A673 (cell line): Measurements from ENCODE around the gene LDLRAD3. TPM values are rescaled to one million over a fixed set of nuclear protein-coding genes. Genes with fewer than 3 reads are reported as not detected.

Source experiments
- BruUV-seq: library from RNA; stranded (reverse); fragments of 400-500 nt; replicated peaks from 2 replicates; lab custom pipeline; 2021; lab: Mats Ljungman, UMichigan
- CTCF ChIA-PET: fragments of 300-600 bp; sonication (Branson Sonifier 250); formaldehyde crosslinking; loops from one replicate; lab custom pipeline; 2022; ENCODE audit warnings: antibody characterized with exemption; lab: Charles Lee
- POLR2A ChIA-PET: fragments of 300-600 bp; sonication (Branson Sonifier 250); formaldehyde crosslinking; loops from one replicate; lab custom pipeline; 2022; ENCODE audit warnings: antibody characterized with exemption; ENCODE audit not compliant: low non-redundant PET; lab: Charles Lee
- DNase-seq: peaks from one replicate; pipeline ENCODE4 v3.0.0-alpha.2; 2015; ENCODE audit warnings: low spot score
- H3K27ac ChIP-seq: fragments of 200-600 bp; sonication (generic); 2 replicates; pipeline ENCODE4 v1.5.1; 2016; ENCODE audit warnings: mixed run types, low read depth, mild to moderate bottlenecking, mixed read lengths, antibody characterized with exemption, low read length; ENCODE audit not compliant: poor library complexity, severe bottlenecking
- H3K27me3 ChIP-seq: fragments of 200-600 bp; sonication (generic); replicated peaks from 2 replicates; pipeline ENCODE4 v1.6.1; 2017; ENCODE audit warnings: mixed run types, low read depth, mild to moderate bottlenecking, mixed read lengths, antibody characterized with exemption, low read length; ENCODE audit not compliant: insufficient read depth, poor library complexity
- H3K36me3 ChIP-seq: fragments of 200-600 bp; sonication (generic); 2 replicates; pipeline ENCODE4 v1.6.1; 2016; ENCODE audit warnings: mixed run types, mild to moderate bottlenecking, mixed read lengths, antibody characterized with exemption, low read length; ENCODE audit not compliant: insufficient read depth, poor library complexity, severe bottlenecking
- H3K4me1 ChIP-seq: fragments of 200-600 bp; sonication (generic); 2 replicates; pipeline ENCODE4 v1.6.1; 2017; ENCODE audit warnings: mixed run types, mild to moderate bottlenecking, mixed read lengths, antibody characterized with exemption, low read length; ENCODE audit not compliant: insufficient read depth, poor library complexity, severe bottlenecking
- H3K4me3 ChIP-seq: fragments of 200-600 bp; sonication (generic); 2 replicates; pipeline ENCODE4 v1.5.1; 2016; ENCODE audit warnings: low read depth, mixed run types, mild to moderate bottlenecking, mixed read lengths, low read length; ENCODE audit not compliant: poor library complexity, severe bottlenecking
- H3K9me3 ChIP-seq: fragments of 200-600 bp; sonication (generic); 2 replicates; pipeline ENCODE4 v1.6.1; 2016; ENCODE audit warnings: mixed run types, low read depth, mild to moderate bottlenecking, mixed read lengths, antibody characterized with exemption, low read length; ENCODE audit not compliant: poor library complexity, severe bottlenecking
- EZH2 ChIP-seq: fragments of 200-600 bp; sonication (generic); IDR thresholded peaks from 2 replicates; pipeline ENCODE4 v1.6.1; 2017; ENCODE audit warnings: borderline replicate concordance, low read depth, mild to moderate bottlenecking, mixed read lengths, antibody characterized with exemption, low read length; ENCODE audit not compliant: poor library complexity, severe bottlenecking
- intact Hi-C: fragments of 100-400 bp; cut with micrococcal nuclease; formaldehyde crosslinking; loops from one replicate; pipeline ENCODE4 v1.10.0; 2022; ENCODE audit not compliant: unreplicated experiment
- total RNA-seq: library from RNA; stranded (reverse); gene quantifications from 2 replicates; pipeline ENCODE4 v1.2.3, GENCODE V29; 2021
- TF ChIP-seq, protein P1 (sequence below): fragments of 300-800, 200-600 bp; sonication (generic); conservative IDR thresholded peaks from 2 replicates; pipeline ENCODE4 v1.5.1; 2017; ENCODE audit warnings: low read depth, mild to moderate bottlenecking, antibody characterized with exemption, low read length, moderate library complexity, mixed read lengths

LDLRAD3 gene
- total RNA-seq, 1 experiment from 2014 or later = 13.1 TPM

DNA sequence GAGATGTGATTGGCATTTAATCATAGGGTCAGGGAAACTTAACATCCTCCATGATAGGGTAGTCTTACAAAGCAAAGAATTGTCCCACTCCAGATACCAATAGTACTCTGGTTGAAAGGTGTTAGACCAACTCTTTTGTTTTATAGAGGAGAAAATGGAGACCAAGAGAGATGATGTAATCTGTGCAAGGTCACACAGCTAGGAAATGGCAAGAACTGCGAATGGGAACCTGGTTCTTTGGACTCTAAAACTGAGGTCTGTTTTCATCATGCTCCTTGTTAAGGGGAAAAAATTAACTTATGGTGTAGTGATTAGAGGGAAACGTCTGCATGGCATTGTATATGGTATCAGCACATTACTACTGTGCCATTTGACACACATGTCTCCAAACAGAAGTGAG is 174.2 kb downstream of the LDLRAD3 start:
- ChIA-PET CTCF (interaction anchor here (1.1 kb wide), 1 partner anchor 14 kb away, joined by 4 read pairs; no protein-coding TSS in a partner anchor), POLR2A (no interaction called here)
- BruUV-seq = no TSS peak
- H3K36me3 ChIP-seq = no peaks in the 10 kb centered on the region
- H3K4me3 ChIP-seq = no peak overlapping the region
- H3K27ac ChIP-seq = no peak overlapping the region
- H3K27me3 ChIP-seq = no peaks in the 10 kb centered on the region
- intact Hi-C loops = no loop called here
- DNase-seq = no peak
- H3K4me1 ChIP-seq = no peaks in the 10 kb centered on the region
- TF ChIP-seq, protein P1, sequence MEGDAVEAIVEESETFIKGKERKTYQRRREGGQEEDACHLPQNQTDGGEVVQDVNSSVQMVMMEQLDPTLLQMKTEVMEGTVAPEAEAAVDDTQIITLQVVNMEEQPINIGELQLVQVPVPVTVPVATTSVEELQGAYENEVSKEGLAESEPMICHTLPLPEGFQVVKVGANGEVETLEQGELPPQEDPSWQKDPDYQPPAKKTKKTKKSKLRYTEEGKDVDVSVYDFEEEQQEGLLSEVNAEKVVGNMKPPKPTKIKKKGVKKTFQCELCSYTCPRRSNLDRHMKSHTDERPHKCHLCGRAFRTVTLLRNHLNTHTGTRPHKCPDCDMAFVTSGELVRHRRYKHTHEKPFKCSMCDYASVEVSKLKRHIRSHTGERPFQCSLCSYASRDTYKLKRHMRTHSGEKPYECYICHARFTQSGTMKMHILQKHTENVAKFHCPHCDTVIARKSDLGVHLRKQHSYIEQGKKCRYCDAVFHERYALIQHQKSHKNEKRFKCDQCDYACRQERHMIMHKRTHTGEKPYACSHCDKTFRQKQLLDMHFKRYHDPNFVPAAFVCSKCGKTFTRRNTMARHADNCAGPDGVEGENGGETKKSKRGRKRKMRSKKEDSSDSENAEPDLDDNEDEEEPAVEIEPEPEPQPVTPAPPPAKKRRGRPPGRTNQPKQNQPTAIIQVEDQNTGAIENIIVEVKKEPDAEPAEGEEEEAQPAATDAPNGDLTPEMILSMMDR = no peak
- TF ChIP-seq EZH2 = no peak
- no peaks in the 10 kb centered on the region for H3K9me3 ChIP-seq

DNA sequence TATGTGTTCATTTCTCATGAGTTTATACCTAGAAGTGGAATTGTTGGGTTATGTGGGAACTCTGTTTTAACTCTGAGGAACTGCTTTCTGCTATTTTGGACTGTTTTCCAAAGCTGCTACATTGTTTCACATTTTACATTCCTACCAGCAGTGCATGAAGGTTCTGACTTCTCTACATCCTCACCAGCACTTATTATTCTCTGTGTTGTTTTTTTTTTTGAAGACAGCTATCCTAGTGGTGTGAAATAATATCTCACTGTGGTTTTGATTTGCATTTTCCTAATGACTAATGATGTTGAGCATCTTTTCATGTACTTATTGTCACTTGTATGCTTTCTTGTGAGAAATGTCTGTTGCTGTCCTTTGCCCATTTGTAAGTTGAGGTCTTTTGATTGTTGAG is 175.4 kb downstream of the LDLRAD3 start:
- intact Hi-C loops = no loop called here
- POLR2A ChIA-PET = no interaction called here

GRCh38 chr11:36121054-36121453 is 177.2 kb downstream of the LDLRAD3 start:
- TF ChIP-seq, protein P1 = no peak
- no peak for TF ChIP-seq EZH2
- CTCF ChIA-PET = no interaction called here
- Histone ChIP-seq H3K36me3 (no peaks in the 10 kb centered on the region), H3K4me1 (no peaks in the 10 kb centered on the region), H3K4me3 (no peak overlapping the region), H3K27me3 (no peaks in the 10 kb centered on the region), H3K9me3 (no peaks in the 10 kb centered on the region), H3K27ac (no peak overlapping the region)
- no peak for DNase-seq
- intact Hi-C loops = no loop called here
- POLR2A ChIA-PET = no interaction called here
- no TSS peak for BruUV-seq

More for the DNA sequence above, 175.4 kb downstream of the LDLRAD3 start:
- Histone ChIP-seq H3K36me3 (no peaks in the 10 kb centered on the region), H3K9me3 (no peaks in the 10 kb centered on the region), H3K4me3 (no peak overlapping the region), H3K27me3 (no peaks in the 10 kb centered on the region), H3K4me1 (no peaks in the 10 kb centered on the region), H3K27ac (no peak overlapping the region)
- CTCF ChIA-PET = interaction anchor here (0.6 kb wide), 1 partner anchor 78 kb away, joined by 3 read pairs; no protein-coding TSS in a partner anchor
- no peak for DNase-seq
- TF ChIP-seq EZH2 = no peak
- TF ChIP-seq, protein P1 = no peak
- BruUV-seq = no TSS peak
